Inferior parietal cortex (tissue), 1 donor: ENCODE data around the gene HS1BP3.

Experiments used
- DNase-seq: peaks from one replicate; pipeline ENCODE4 v3.0.0-alpha.2; 2016; ENCODE audit errors: extremely low spot score

Gene HS1BP3

GRCh38 chr2:20617892-20618467, 32.9 kb downstream of the HS1BP3 start:
- peak; percentile 92 for DNase-seq

GRCh38 chr2:20617081-20617575, 33.8 kb downstream of the HS1BP3 start:
- DNase-seq = no peak

- no peak for DNase-seq
These were observed 34.5 kb downstream of the HS1BP3 start for GRCh38 chr2:20616341-20616871.

GRCh38 chr2:20615466-20616241, 35.2 kb downstream of the HS1BP3 start:
- no peak for DNase-seq

GRCh38 chr2:20615068-20615465, 35.8 kb downstream of the HS1BP3 start:
- no peak for DNase-seq

GRCh38 chr2:20614201-20615067, 36.5 kb downstream of the HS1BP3 start:
- DNase-seq = no peak

GRCh38 chr2:20612925-20613916, 37.7 kb downstream of the HS1BP3 start:
- no peak for DNase-seq

GRCh38 chr2:20611844-20612356, 39.0 kb downstream of the HS1BP3 start:
- DNase-seq = no peak

GRCh38 chr2:20611077-20611843, 39.6 kb downstream of the HS1BP3 start:
- DNase-seq = no peak

GRCh38 chr2:20609995-20610357, 40.9 kb downstream of the HS1BP3 start:
- DNase-seq = no peak

- no peak for DNase-seq
These were observed 41.4 kb downstream of the HS1BP3 start for GRCh38 chr2:20609349-20609994.

GRCh38 chr2:20608666-20609348, 42.1 kb downstream of the HS1BP3 start:
- DNase-seq = no peak

GRCh38 chr2:20607446-20607845, 43.5 kb downstream of the HS1BP3 start:
- DNase-seq = no peak

- no peak for DNase-seq
These were observed 44.7 kb downstream of the HS1BP3 start for GRCh38 chr2:20606198-20606597.

GRCh38 chr2:20604951-20605381, 45.9 kb downstream of the HS1BP3 start:
- DNase-seq = peak; percentile 68

- no peak for DNase-seq
These were observed 46.4 kb downstream of the HS1BP3 start for GRCh38 chr2:20604401-20604911.

GRCh38 chr2:20603791-20604190, 47.1 kb downstream of the HS1BP3 start:
- no peak for DNase-seq

GRCh38 chr2:20602803-20603202, 48.1 kb downstream of the HS1BP3 start:
- no peak for DNase-seq
